Cardiac muscle cell (in vitro differentiated cells and primary cell): ENCODE measurements around the gene STRN3. TPM values are rescaled to one million over a fixed set of nuclear protein-coding genes. Genes with fewer than 3 reads are reported as not detected.
A peak's percentile ranks its signal among the peaks of the same experiment; 100 is the strongest.

Experiments
- DNase-seq, 2 donors: peaks; one replicate each; pipeline versions ENCODE4 v3.0.0 to v3.0.0-alpha.2; 2010 to 2017; ENCODE audit warnings: low read depth in 1 of 2, low spot score in 1 of 2
- H3K27ac ChIP-seq: fragments of 200-600 bp; sonication (generic); 2 replicates; pipeline ENCODE4 v1.5.1; 2016
- H3K27me3 ChIP-seq: fragments of 200-600 bp; sonication (generic); 2 replicates; pipeline ENCODE4 v1.6.0; 2016; ENCODE audit warnings: control low read depth
- H3K36me3 ChIP-seq: fragments of 200-600 bp; sonication (generic); 2 replicates; pipeline ENCODE4 v1.5.1; 2016; ENCODE audit warnings: control low read depth
- H3K4me1 ChIP-seq: fragments of 200-600 bp; sonication (generic); 2 replicates; pipeline ENCODE4 v1.8.1; 2017; ENCODE audit warnings: low read depth, mild to moderate bottlenecking, mixed run types
- H3K4me3 ChIP-seq: fragments of 200-600 bp; sonication (generic); 2 replicates; pipeline ENCODE4 v1.5.1; 2016; ENCODE audit warnings: mild to moderate bottlenecking
- H3K9me3 ChIP-seq: fragments of 200-600 bp; sonication (generic); 2 replicates; pipeline ENCODE4 v1.5.1; 2017; ENCODE audit warnings: low read depth, mild to moderate bottlenecking, control low read depth
- polyA plus RNA-seq: library from polyadenylated mRNA; unstranded; fragments of >200 nt; fragmentation: Nextera tagmentation; extraction: Ambion mirVana; gene quantifications from 2 replicates; pipeline ENCODE4 v1.2.1, GENCODE V29; 2016
- total RNA-seq: library from RNA; depleted of rRNA; stranded (reverse); fragments of >200 nt; gene quantifications from 2 replicates; pipeline ENCODE4 v1.2.3, GENCODE V29; 2016
- TF ChIP-seq, protein P1 (sequence below): IDR thresholded peaks from 2 replicates; pipeline ENCODE4 v1.5.1; 2012; ENCODE audit warnings: low read depth, mild to moderate bottlenecking, low read length

The STRN3 gene
- total and polyA plus RNA-seq, 2 experiments from 2014 or later = 18.1 to 57.3 TPM

DNA sequence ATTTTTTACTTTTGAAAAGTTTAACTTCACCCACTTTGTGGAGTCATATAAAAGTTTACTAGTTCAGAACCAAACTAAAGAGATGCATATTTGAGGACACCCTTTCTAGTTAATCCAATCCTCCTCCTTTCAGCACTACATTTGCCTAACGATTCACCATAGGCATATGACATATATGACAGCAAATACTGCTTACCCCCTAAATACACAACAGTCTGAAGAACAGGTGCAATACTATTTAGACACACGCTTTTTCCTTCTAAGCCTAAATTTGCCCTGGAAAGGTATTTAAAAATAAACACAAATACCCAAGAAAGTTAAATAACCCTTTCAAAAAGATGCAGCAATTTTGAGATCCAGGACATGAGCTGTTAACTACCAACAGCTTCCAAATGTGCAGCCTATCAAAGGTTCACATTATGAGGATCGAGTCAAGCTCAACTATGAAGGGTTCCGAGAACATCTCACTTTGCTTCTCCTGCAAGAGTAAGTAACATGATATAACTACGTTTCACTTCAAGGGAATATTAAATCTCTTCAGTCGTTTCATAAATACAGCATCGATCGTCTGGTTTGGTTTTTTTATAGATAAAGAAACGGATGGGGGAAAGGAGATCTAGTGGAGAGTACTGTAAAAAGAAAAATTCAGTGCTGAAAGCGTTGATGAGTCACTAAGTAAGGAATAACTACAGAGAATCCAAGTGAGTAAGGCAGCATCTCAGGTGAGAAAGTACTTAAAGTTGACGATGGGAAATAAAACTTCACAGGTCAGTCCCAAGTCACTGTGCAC is 1.4 kb downstream of the STRN3 start:
- Histone ChIP-seq H3K4me1 (peaks cover 17% of the 10 kb centered on the region), H3K9me3 (no peaks in the 10 kb centered on the region), H3K27ac (peak overlapping the region; percentile 99), H3K27me3 (no peaks in the 10 kb centered on the region), H3K36me3 (no peaks in the 10 kb centered on the region), H3K4me3 (peak overlapping the region; percentile 94)
- DNase-seq = no peak
- TF ChIP-seq, protein P1, sequence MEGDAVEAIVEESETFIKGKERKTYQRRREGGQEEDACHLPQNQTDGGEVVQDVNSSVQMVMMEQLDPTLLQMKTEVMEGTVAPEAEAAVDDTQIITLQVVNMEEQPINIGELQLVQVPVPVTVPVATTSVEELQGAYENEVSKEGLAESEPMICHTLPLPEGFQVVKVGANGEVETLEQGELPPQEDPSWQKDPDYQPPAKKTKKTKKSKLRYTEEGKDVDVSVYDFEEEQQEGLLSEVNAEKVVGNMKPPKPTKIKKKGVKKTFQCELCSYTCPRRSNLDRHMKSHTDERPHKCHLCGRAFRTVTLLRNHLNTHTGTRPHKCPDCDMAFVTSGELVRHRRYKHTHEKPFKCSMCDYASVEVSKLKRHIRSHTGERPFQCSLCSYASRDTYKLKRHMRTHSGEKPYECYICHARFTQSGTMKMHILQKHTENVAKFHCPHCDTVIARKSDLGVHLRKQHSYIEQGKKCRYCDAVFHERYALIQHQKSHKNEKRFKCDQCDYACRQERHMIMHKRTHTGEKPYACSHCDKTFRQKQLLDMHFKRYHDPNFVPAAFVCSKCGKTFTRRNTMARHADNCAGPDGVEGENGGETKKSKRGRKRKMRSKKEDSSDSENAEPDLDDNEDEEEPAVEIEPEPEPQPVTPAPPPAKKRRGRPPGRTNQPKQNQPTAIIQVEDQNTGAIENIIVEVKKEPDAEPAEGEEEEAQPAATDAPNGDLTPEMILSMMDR = no peak

GRCh38 chr14:31024010-31024480 is 2.1 kb downstream of the STRN3 start:
- H3K4me3 ChIP-seq = peak overlapping the region; percentile 94
- no peak for DNase-seq

GRCh38 chr14:31022386-31022785 is 3.8 kb downstream of the STRN3 start:
- no peak for DNase-seq
- H3K36me3 ChIP-seq = no peaks in the 10 kb centered on the region
- no peak overlapping the region for H3K4me3 ChIP-seq
- H3K27ac ChIP-seq = no peak overlapping the region
- no peaks in the 10 kb centered on the region for H3K27me3 ChIP-seq
- peaks cover 17% of the 10 kb centered on the region for H3K4me1 ChIP-seq
- TF ChIP-seq, protein P1 = no peak
- no peaks in the 10 kb centered on the region for H3K9me3 ChIP-seq

More at GRCh38 chr14:31024010-31024480, 2.1 kb downstream of the STRN3 start:
- Histone ChIP-seq H3K36me3 (no peaks in the 10 kb centered on the region), H3K27me3 (no peaks in the 10 kb centered on the region), H3K27ac (peak overlapping the region; percentile 99), H3K9me3 (no peaks in the 10 kb centered on the region), H3K4me1 (peaks cover 17% of the 10 kb centered on the region)
- TF ChIP-seq, protein P1 = no peak

- TF ChIP-seq, protein P1 = no peak
- no peaks in the 10 kb centered on the region for H3K27me3 ChIP-seq
- no peaks in the 10 kb centered on the region for H3K36me3 ChIP-seq
- H3K9me3 ChIP-seq = no peaks in the 10 kb centered on the region
- peaks cover 17% of the 10 kb centered on the region for H3K4me1 ChIP-seq
- DNase-seq = no peak
- no peak overlapping the region for H3K27ac ChIP-seq
- H3K4me3 ChIP-seq = no peak overlapping the region
Measured at GRCh38 chr14:31021576-31021949, 4.6 kb downstream of the STRN3 start.

DNA sequence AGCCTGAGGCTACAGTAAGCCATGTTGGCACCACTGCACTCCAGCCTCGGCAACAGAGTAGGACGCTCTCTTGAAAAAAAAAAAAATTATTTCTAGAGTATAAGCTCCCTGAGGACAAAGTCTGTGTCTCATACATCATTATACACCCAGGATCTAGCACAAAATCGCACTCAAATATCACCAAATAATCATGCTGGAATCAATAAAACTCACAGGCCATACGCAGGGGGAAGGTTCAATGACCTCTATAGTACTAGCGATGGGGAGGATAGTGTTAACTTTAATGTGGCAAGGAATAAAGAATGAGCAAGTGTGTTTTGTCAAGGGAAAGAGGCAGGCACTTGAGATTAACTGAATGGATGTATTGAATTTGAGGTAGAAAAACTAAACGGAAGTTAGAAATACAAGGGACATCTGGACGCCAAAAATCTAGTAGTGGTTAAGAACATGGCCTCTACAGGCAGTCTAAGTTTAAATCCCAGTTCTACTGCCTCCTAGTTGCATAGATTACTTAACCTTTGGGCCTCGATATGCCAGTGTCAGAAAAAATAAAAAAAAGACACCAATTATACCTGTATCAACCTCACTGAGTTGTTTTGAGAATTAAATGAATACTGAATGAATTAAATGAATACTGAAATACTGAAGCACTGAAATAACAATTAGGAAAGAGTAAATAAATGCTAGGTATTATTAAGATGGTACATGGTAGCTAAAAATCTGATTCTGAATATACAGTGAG is 5.2 kb downstream of the STRN3 start:
- TF ChIP-seq, protein P1 = no peak
- no peaks in the 10 kb centered on the region for H3K36me3 ChIP-seq
- DNase-seq = peak in 1 of 2 donors; percentile 25

More for the DNA sequence above, 5.2 kb downstream of the STRN3 start:
- no peaks in the 10 kb centered on the region for H3K27me3 ChIP-seq
- no peak overlapping the region for H3K4me3 ChIP-seq
- H3K9me3 ChIP-seq = no peaks in the 10 kb centered on the region
- H3K4me1 ChIP-seq = peaks cover 17% of the 10 kb centered on the region
- no peak overlapping the region for H3K27ac ChIP-seq
